OCI-M2 (cell line): ENCODE results near the gene DUSP5.

Experiments used
- DNase-seq: peaks from one replicate; lab custom pipeline; 2025; ENCODE audit not compliant: unreplicated experiment; lab: John Stamatoyannopoulos, UW

Gene DUSP5

DNA sequence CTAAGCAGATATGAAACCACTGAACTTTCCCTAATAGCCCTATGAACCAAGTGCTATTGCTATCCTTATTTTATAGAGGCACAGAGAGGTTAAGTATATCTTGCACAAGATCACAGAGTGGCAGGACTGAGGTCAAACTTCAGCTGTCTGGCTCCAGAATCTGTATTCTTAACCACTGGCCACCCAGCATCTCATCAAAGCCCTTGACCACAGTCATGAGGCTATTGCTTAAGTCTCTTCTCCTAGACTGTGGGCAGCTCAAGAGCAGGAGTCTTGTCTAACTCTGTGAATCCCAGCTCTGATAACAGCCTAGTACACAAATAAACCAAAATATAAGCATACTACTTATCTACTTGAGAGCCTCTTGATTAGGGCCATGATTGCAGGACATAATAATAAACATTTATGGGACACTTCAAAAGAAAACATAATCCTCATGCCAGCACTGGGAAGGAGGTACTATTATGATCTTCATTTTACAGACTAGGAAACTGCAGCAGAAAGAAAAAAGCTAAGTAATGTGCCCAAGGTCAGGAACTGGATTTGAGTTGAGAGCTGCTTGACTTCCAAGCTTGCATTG, 47.3 kb downstream of the DUSP5 start:
- DNase-seq = no peak

DNA sequence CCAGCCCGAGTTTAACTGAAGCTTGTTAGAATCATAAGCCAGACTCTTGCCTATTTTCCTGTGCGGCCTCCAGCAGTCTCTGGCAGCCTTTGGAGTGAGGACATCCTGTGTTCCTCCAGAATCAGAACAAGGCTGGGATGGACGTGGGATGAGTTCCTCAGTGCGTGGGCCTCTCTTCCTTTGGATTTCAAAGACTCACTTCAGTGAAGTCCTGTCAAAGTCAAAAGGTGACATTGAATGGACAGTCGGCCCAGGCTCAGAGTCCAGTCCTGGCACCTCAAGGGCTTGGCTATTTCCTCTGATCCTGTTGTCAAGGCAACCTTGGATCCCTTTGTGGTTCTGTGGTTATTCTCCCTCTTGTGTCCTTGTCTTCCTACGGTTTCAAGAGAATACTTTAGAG, 48.4 kb downstream of the DUSP5 start:
- DNase-seq = no peak

DNA sequence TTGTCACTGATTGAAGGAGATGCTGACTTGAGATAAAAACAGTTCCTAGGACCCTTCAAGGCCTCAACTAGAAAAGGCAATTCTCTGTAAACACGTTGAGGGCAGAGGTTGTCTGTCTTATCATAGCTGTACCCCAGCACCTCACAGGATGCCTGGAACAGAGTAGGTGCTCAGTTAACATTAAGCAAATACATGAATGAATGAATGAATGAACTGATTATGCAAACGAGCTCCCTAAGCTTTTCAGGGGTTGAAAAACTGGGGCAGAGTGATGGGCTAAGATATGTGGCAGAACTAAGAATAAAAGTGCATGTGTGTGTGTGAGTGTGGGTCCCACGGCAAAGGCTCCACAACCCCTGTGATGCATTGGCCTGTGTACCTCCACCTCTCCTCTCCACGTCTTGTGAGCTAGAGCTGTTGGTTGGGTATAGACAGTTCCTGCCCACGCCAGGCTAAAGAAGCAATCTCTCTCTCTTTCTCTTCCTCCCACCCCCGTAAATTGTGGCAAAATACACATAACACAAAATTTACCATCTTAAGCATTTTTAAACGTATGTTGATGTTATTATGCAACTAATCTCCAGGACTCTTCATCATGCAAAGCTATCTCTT, 48.9 kb downstream of the DUSP5 start:
- DNase-seq = no peak

DNA sequence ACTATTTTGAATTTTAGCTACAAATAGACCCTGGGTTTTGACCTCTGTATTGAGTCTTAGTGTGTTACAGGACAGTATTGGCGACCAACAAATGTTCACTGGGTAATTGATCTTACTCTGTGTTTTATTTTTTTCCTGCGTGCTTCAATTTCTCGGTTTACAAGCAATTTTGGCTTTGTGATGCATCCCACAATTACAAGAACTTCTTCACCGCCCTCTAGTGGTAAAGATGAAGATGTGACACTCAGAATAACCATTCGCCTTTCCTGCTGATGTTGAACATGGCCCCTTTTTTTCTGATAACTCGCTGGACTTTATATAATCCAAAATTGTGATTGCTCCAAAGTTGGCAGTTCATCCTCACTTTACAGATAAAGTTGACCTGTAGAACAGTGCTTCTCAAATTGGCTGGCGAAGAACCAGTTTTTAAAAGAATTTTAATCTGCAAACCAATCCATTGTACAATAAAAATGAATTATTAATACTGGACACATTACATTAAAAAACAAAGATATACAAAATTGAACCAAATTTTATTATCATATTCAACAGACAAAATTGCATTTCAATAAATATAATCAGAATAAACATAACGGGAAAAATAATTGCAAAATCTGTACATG, 49.5 kb downstream of the DUSP5 start:
- no peak for DNase-seq

DNA sequence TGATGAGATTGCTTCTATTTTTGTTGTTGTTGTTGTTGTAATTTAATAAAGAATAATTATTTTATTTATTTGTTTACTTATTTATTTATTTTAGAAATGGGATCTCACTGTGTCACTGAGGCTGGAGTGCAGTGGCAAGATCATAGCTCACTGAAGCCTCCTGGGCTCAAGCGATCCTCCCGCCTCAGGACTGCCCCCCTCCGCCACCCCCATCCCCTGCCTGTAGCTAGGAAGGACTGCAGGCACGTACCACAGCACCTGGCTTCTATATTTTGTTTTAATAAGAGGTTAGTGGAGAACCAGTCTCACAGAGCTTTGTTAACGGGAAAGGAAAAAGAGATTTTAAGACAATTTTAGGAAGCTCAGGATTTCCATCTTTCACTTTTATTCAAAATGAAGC, 50.3 kb downstream of the DUSP5 start:
- no peak for DNase-seq

DNA sequence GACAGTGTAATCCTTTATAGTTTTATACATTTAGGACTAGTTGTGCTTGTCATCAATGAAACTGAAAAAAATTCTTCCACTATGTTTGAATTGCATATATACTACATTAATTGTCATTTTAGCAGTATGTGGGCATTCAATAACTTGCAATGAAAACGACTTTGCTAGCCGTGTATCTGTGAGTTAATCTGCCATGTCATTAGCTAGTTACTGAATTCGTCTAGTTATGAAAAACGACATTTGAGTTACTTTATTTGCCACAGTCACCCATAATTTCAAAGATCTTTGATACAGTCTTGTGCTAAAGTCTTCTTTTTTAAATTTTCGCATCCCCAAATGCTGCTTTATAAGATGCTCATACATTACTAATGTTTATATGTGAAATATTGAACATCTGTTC, 51.5 kb downstream of the DUSP5 start:
- no peak for DNase-seq

DNA sequence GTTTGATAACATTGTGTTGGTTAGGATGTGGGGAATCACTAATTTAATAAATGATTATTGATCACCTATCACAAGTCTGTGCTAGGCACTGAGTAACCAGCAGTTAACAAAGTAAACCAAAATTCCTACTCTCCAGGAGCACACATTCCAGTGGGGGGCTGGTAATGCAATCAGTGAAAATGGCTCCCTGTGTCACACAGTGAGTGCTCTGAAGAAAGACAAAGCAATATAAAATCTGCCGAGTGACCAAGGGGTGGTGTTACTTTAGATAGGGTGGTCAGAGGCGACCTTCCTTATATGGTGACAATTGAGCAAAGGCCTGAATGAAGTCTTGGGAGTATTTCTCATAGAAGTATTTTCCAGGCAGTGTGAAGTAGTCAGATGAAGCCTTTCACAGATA, 56.2 kb downstream of the DUSP5 start:
- no peak for DNase-seq

DNA sequence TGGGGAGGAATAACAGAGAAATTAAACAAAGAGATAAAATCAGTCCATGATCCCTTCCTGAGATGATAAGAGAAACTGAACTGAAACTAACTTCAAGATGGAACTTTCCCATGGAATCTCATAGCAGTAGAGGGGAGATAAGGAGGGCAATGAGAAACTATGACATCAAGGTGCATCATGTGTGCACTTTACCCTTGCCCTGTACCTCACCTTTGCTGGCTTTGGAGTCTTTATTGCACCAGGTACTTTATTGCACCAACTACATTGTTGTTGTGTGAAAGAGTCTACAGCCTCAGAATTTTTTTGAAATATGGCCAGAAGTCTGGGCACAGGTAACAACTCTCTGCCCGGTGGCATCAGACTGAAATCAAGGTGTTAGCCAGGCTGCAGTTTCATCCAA, 58.6 kb downstream of the DUSP5 start:
- DNase-seq = no peak

DNA sequence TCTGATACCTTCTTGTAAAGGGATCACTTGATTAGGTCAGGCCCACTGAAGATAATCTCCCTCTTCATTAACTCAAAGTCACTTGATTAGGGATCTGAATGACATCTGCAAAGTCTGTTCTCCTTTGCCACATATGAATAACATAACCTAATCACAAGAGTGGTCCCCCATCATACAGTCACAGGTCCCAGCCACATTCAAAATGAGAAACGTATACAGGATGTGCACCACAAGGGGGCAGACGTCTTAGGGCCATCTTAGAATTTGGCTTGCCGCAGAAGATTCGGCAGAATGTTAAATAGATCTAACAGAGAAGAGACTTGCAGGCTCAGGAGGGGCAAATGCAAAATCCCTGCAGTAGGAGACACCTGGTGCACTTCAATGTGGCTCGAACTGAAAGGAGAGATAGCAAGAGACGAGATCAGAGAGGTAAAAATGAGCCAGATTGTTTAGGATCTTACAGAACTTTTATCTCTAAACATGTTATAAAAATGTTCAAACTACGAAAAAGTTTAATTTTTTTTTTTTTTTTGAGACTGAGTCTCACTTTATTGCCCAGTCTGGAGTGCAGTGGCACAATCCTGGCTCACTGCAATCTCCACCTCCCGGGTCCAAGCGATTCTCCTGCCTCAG, 59.4 kb downstream of the DUSP5 start:
- no peak for DNase-seq

DNA sequence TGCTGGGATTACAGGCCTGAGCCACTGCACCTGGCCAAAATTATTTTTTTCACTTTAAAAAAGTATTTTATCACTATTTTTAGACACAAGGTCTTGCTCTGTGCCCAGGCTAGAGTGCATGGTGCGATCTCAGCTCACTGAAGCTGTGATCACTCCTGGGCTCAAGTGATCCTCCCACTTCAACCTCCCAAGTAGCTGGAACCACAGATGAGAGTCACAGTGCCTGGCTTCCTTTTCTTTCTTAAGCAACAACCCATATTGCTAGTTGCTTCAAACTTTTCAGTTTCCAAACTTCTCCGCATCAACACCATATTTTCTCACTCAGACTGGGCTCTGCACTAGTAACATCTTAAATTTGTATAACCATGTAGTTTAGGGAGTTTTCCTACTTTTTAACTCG, 60.3 kb downstream of the DUSP5 start:
- no peak for DNase-seq

DNA sequence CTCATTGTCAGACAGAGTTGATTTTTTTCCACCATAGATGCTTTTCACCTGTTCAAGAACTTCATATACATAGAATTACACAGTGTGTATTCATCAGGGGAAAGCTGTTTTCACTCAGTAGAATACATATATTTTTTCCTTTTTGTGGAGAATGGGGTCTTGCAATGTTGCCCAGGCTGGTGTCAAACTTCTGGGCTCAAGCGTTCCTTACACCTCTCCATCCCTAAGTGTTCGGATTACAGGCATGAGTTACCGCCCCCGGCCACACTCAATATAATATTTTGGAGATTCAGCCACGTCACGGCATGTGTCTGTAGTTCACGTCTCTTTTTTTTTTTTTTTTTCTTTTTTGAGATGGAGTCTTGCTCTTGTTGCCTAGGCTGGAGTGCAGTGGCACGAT, 62.3 kb downstream of the DUSP5 start:
- no peak for DNase-seq
